Thyroid gland (tissue), 4 donors: ENCODE results near the gene STK32B.

Experiments
- CTCF ChIP-seq, 6 experiments: fragments of 200-600 bp in 3 of 6; fragments of 450-650 bp in 3 of 6; sonication (generic) in 3 of 6; IDR thresholded peaks; one replicate each; pipeline ENCODE4 v1.5.1; 2016 to 2019; ENCODE audit warnings: antibody characterized with exemption in 6 of 6, mild to moderate bottlenecking in 2 of 6, inconsistent platforms in 1 of 6, moderate library complexity in 1 of 6
- POLR2A ChIP-seq, 2 donors: fragments of 450-650 bp; IDR thresholded peaks; one replicate each; pipeline ENCODE4 v1.6.1; 2017; ENCODE audit warnings: antibody characterized with exemption in 2 of 2, mild to moderate bottlenecking in 2 of 2, moderate library complexity in 1 of 2

DNA sequence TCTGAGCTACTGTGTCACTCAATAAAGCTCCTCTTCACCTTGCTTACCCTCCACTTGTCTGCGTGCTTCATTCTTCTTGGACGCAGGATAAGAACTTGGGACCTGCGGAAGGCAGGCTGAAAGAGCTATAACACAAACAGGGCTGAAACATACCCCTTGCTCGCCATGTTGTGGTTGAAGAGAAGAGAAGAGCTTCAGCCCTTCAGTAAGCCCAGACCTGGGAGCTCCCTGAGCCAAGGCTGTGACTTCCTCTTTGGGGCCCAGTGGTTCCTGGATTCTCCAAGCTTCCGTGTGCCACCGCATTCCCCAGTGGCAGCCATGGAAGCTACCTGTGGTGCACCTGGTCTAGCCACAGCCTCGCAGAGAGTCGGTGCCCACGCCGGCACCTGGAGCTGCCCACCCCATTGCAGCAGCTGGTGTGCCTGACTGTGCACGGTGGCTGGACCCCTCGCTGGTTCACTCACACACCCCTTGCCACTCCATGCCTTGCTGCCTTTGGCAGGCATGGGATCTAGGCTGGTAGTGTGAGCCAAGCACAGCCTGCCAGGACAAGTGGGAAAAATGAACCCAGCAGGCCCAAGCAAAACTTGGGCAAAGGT lies 496.5 kb downstream of the STK32B start:
- TF ChIP-seq CTCF (IDR thresholded peaks at IDR 0.05) (no peak), POLR2A (IDR thresholded peaks at IDR 0.05) (no peak)
